Endothelial cell (in vitro differentiated cells): ENCODE data around the gene BCL11A. TPM values are rescaled to one million over a fixed set of nuclear protein-coding genes. Genes with fewer than 3 reads are reported as not detected.

Experiments used
- DNase-seq: peaks from one replicate; pipeline ENCODE4 v3.0.0; 2021; ENCODE audit warnings: low spot score
- H3K27ac Mint-ChIP-seq: one replicate; pipeline ENCODE4 v1.8.0; 2021; ENCODE audit warnings: mixed read lengths, inconsistent platforms; ENCODE audit not compliant: unreplicated experiment
- H3K27me3 Mint-ChIP-seq: one replicate; pipeline ENCODE4 v1.8.0; 2021; ENCODE audit warnings: mild to moderate bottlenecking, moderate library complexity, mixed read lengths, inconsistent platforms; ENCODE audit not compliant: unreplicated experiment
- H3K36me3 Mint-ChIP-seq: one replicate; pipeline ENCODE4 v1.8.0; 2021; ENCODE audit warnings: mild to moderate bottlenecking, low read depth, mixed read lengths, inconsistent platforms; ENCODE audit not compliant: unreplicated experiment
- H3K4me1 Mint-ChIP-seq: one replicate; pipeline ENCODE4 v1.8.0; 2021; ENCODE audit warnings: mild to moderate bottlenecking, mixed read lengths, inconsistent platforms; ENCODE audit not compliant: unreplicated experiment
- H3K4me3 Mint-ChIP-seq: one replicate; pipeline ENCODE4 v1.8.0; 2021; ENCODE audit warnings: mild to moderate bottlenecking, mixed read lengths, inconsistent platforms; ENCODE audit not compliant: unreplicated experiment
- H3K9me3 Mint-ChIP-seq: one replicate; pipeline ENCODE4 v1.8.0; 2021; ENCODE audit warnings: mixed read lengths, inconsistent platforms; ENCODE audit not compliant: unreplicated experiment
- CTCF ChIP-seq: fragments of 200-600 bp; sonication (generic); IDR thresholded peaks from one replicate; pipeline ENCODE4 v1.5.0; 2021; ENCODE audit warnings: antibody characterized with exemption; ENCODE audit not compliant: unreplicated experiment
- total RNA-seq: library from RNA; stranded (reverse); fragmentation: NEBNext Ultra II Directional; extraction: Animal tissue kit (Norgen Biotek cat#: 25700); gene quantifications from one replicate; pipeline ENCODE4 v1.2.1, GENCODE V29; 2021; ENCODE audit not compliant: unreplicated experiment

BCL11A gene
- total RNA-seq, 1 donor from 2014 or later, result 9.6 TPM

- TF ChIP-seq CTCF, result no peak
- DNase-seq, result no peak
- Mint-ChIP-seq H3K4me1 (no peaks in the 10 kb centered on the region), H3K9me3 (no peaks in the 10 kb centered on the region), H3K27me3 (peaks cover 2% of the 10 kb centered on the region), H3K36me3 (no peaks in the 10 kb centered on the region), H3K27ac (no peak overlapping the region), H3K4me3 (no peak overlapping the region)
Measured at GRCh38 chr2:60437080-60437696, 116.3 kb downstream of the BCL11A start.

- no peak for DNase-seq
- Mint-ChIP-seq H3K4me3 (no peak overlapping the region), H3K9me3 (no peaks in the 10 kb centered on the region), H3K36me3 (no peaks in the 10 kb centered on the region), H3K27ac (no peak overlapping the region), H3K4me1 (no peaks in the 10 kb centered on the region), H3K27me3 (no peaks in the 10 kb centered on the region)
- no peak for TF ChIP-seq CTCF
Measured at GRCh38 chr2:60433018-60433596, 120.3 kb downstream of the BCL11A start.

GRCh38 chr2:60432035-60432601 lies 121.3 kb downstream of the BCL11A start:
- H3K9me3 Mint-ChIP-seq, result no peaks in the 10 kb centered on the region
- no peaks in the 10 kb centered on the region for H3K36me3 Mint-ChIP-seq
- H3K27ac Mint-ChIP-seq, result no peak overlapping the region
- TF ChIP-seq CTCF, result no peak
- H3K4me1 Mint-ChIP-seq, result no peaks in the 10 kb centered on the region
- no peak for DNase-seq
- H3K27me3 Mint-ChIP-seq, result no peaks in the 10 kb centered on the region
- H3K4me3 Mint-ChIP-seq, result no peak overlapping the region

GRCh38 chr2:60429681-60430080 lies 123.8 kb downstream of the BCL11A start:
- Mint-ChIP-seq H3K4me3 (no peak overlapping the region), H3K27me3 (no peaks in the 10 kb centered on the region), H3K36me3 (no peaks in the 10 kb centered on the region), H3K4me1 (no peaks in the 10 kb centered on the region), H3K9me3 (no peaks in the 10 kb centered on the region), H3K27ac (no peak overlapping the region)
- no peak for TF ChIP-seq CTCF
- no peak for DNase-seq

- no peak overlapping the region for H3K4me3 Mint-ChIP-seq
- no peak overlapping the region for H3K27ac Mint-ChIP-seq
- DNase-seq, result no peak
- H3K27me3 Mint-ChIP-seq, result no peaks in the 10 kb centered on the region
- no peaks in the 10 kb centered on the region for H3K36me3 Mint-ChIP-seq
- no peaks in the 10 kb centered on the region for H3K4me1 Mint-ChIP-seq
- no peak for TF ChIP-seq CTCF
- no peaks in the 10 kb centered on the region for H3K9me3 Mint-ChIP-seq
Measured at GRCh38 chr2:60426880-60427279, 126.6 kb downstream of the BCL11A start.
